Right atrium auricular region (tissue), 2 donors: ENCODE data around the gene AZU1. TPM values are rescaled to one million over a fixed set of nuclear protein-coding genes. Genes with fewer than 3 reads are reported as not detected.
A peak's percentile ranks its signal among the peaks of the same experiment; 100 is the strongest.

Experiments used
- DNase-seq: peaks from one replicate; pipeline ENCODE4 v3.0.0-alpha.2; 2019; ENCODE audit warnings: low spot score
- H3K27ac ChIP-seq, 2 donors: fragments of 200-600 bp; sonication (generic); 1 replicate in 1 of 2; 2 replicates in 1 of 2; pipeline ENCODE4 v1.5.1; 2016 to 2019
- H3K27me3 ChIP-seq, 2 donors: fragments of 200-600 bp; sonication (generic); one replicate each; pipeline versions ENCODE4 v1.5.1 to v1.6.0; 2017 to 2019
- H3K36me3 ChIP-seq: fragments of 200-600 bp; sonication (generic); one replicate; pipeline ENCODE4 v1.5.1; 2016
- H3K4me1 ChIP-seq, 2 donors: fragments of 200-600 bp; sonication (generic); one replicate each; pipeline versions ENCODE4 v1.5.1 to v1.6.0; 2017 to 2019
- H3K4me3 ChIP-seq, 2 donors: fragments of 200-600 bp; sonication (generic); 1 replicate in 1 of 2; 2 replicates in 1 of 2; pipeline ENCODE4 v1.5.1; 2017 to 2019; ENCODE audit warnings: mild to moderate bottlenecking in 1 of 2, moderate library complexity in 1 of 2
- H3K9me3 ChIP-seq, 2 donors: fragments of 200-600 bp; sonication (generic); one replicate each; pipeline ENCODE4 v1.5.1; 2019
- total RNA-seq, 2 donors: library from RNA; depleted of rRNA; stranded (reverse); fragments of >200 nt; gene quantifications; one replicate each; pipeline ENCODE4 v1.1.0, GENCODE V29; 2016
- TF ChIP-seq, protein P1 (sequence below), 2 donors: fragments of 200-600 bp; sonication (generic); IDR thresholded peaks; one replicate each; pipeline ENCODE4 v1.5.1; 2019; ENCODE audit warnings: antibody characterized with exemption in 2 of 2

Gene AZU1
- total RNA-seq, 2 donors from 2014 or later, result not detected

DNA sequence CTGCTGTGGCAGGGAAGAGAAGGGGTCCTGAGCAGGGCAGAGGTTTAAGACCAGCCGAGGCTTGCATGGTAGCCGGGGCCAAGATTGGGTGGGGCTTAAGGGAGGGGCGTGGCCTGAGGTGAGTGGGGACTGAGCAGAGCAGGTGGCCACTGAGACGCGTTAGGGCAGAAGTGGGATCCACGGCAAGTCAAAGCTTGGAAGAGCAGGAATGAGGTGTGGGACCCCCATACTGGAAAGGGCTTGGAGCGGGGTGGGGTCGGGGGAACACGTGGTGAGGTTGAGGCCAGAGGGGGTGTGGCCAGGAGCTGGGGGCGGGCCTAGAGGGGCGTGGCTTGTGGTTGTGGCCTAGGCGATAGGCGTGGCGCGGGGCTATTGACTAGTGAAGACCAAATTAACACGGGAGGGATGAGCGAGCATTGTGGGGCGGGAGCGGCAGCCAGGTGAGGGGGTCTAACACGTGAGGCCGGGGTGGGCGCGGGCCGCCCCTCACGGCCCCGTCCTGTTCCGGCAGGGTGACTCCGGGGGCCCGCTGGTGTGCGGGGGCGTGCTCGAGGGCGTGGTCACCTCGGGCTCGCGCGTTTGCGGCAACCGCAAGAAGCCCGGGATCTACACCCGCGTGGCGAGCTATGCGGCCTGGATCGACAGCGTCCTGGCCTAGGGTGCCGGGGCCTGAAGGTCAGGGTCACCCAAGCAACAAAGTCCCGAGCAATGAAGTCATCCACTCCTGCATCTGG is 35.1 kb downstream of the AZU1 start:
- Histone ChIP-seq H3K4me1 (peaks cover 0 to 34% of the 10 kb centered on the region in 2 donors), H3K27me3 (peaks cover 0 to 6% of the 10 kb centered on the region in 2 donors), H3K4me3 (peak overlapping the region in 1 of 2 donors; percentile 15), H3K9me3 (no peaks in the 10 kb centered on the region), H3K36me3 (peaks cover 4% of the 10 kb centered on the region), H3K27ac (no peak overlapping the region)
- DNase-seq, result no peak
- TF ChIP-seq, protein P1, sequence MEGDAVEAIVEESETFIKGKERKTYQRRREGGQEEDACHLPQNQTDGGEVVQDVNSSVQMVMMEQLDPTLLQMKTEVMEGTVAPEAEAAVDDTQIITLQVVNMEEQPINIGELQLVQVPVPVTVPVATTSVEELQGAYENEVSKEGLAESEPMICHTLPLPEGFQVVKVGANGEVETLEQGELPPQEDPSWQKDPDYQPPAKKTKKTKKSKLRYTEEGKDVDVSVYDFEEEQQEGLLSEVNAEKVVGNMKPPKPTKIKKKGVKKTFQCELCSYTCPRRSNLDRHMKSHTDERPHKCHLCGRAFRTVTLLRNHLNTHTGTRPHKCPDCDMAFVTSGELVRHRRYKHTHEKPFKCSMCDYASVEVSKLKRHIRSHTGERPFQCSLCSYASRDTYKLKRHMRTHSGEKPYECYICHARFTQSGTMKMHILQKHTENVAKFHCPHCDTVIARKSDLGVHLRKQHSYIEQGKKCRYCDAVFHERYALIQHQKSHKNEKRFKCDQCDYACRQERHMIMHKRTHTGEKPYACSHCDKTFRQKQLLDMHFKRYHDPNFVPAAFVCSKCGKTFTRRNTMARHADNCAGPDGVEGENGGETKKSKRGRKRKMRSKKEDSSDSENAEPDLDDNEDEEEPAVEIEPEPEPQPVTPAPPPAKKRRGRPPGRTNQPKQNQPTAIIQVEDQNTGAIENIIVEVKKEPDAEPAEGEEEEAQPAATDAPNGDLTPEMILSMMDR (IDR thresholded peaks at IDR 0.05), result no peak

DNA sequence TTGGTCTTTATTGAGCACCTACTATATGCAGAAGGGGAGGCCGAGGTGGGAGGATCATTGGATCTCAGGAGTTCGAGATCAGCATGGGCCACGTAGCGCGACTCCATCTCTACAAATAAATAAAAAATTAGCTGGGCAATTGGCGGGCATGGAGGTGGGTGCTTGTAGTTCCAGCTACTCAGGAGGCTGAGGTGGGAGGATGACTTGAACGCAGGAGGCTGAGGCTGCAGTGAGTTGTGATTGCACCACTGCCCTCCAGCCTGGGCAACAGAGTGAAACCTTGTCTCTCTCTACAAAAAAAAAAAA is 35.6 kb downstream of the AZU1 start:
- Histone ChIP-seq H3K4me3 (no peak overlapping the region), H3K9me3 (no peaks in the 10 kb centered on the region), H3K27me3 (peaks cover 0 to 6% of the 10 kb centered on the region in 2 donors), H3K27ac (no peak overlapping the region), H3K36me3 (peaks cover 9% of the 10 kb centered on the region), H3K4me1 (peaks cover 0 to 34% of the 10 kb centered on the region in 2 donors)
- DNase-seq, result no peak
- TF ChIP-seq, protein P1 (IDR thresholded peaks at IDR 0.05), result no peak

DNA sequence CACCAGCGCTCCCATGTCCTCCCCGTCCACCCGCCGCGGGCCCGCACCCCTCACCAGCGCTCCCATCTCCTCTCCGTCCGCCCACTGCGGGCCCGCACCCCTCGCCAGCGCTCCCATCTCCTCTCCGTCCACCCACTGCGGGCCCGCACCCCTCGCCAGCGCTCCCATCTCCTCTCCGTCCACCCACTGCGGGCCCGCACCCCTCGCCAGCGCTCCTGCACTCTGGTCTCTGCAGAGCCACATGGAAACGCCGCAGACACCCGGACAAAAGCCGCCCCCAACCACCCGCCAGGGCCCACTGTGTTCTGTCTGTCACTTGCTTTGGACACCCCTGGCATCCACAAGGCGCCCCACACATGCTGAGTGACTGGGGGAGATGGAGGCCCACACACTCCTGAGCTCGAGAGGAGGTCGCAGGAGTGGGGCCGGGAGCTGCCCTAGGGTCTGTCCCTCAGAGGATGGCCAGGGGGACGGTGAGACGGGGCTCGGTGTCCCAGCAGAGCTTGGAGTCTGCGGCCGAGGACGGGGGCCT is 39.2 kb downstream of the AZU1 start:
- Histone ChIP-seq H3K27ac (no peak overlapping the region), H3K9me3 (no peaks in the 10 kb centered on the region), H3K27me3 (no peaks in the 10 kb centered on the region), H3K36me3 (peaks cover 20% of the 10 kb centered on the region), H3K4me3 (no peak overlapping the region), H3K4me1 (peaks cover 0 to 27% of the 10 kb centered on the region in 2 donors)
- TF ChIP-seq, protein P1 (IDR thresholded peaks at IDR 0.05), result no peak
- DNase-seq, result no peak

DNA sequence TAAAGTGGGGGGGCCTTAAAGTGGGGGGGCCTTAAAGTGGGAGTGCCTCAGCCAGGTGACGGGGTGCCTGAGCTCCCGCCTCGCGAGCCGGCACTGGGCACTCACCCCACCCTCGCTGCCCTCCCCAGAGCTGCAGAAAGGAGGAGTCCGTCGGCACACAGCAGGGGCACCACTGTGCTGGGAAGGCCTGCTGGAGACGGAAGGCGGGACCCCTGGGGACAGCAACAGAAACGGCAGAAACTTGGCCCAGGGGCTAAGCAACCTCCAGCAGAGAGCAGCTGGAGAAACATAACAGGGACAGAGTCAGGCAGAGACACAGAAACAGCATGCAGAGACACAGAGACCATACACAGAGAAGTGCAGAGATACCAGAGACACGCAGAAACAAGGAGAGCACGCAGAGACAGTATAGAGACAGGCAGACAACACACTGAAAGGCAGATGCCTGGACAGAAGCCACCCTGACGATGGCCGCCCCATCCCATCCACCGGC is 39.7 kb downstream of the AZU1 start:
- DNase-seq, result no peak
- no peak overlapping the region for H3K27ac ChIP-seq

DNA sequence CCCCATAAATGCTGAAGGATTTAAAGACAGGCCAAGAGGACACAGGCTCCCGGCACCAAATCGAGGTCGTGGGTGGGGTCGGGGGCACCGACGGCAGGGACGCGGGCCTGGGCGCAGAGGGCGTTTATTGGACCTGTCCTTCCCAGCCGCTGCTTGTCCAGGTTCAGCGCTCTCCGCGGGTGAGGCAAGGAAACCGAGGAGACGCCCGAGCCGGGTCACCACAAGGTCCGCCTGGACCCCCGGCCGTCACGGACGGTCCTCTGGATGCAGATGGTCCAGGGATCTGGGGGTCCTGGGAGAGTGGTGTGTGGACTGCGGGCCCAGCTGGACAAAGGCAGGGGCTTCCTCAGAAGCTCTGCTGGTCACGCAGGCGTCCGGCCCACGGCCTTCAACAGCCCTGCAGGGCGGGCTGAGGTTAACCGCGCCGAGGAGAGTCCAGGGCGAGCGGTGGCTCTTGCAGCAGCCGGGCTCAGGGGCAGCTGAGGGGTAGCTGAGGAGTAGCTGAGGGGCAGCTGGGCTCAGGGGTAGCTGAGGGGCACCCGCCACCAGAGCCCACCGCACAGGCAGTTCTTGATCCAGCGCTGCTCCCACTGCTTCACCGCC is 40.3 kb downstream of the AZU1 start:
- peaks cover 0 to 21% of the 10 kb centered on the region in 2 donors for H3K4me1 ChIP-seq
- peaks cover 20% of the 10 kb centered on the region for H3K36me3 ChIP-seq
- DNase-seq, result no peak
- H3K4me3 ChIP-seq, result no peak overlapping the region
- TF ChIP-seq, protein P1 (IDR thresholded peaks at IDR 0.05), result no peak
- H3K9me3 ChIP-seq, result no peaks in the 10 kb centered on the region
- H3K27me3 ChIP-seq, result no peaks in the 10 kb centered on the region
- H3K27ac ChIP-seq, result no peak overlapping the region

More for the DNA sequence above, 39.7 kb downstream of the AZU1 start:
- H3K9me3 ChIP-seq, result no peaks in the 10 kb centered on the region
- TF ChIP-seq, protein P1 (IDR thresholded peaks at IDR 0.05), result no peak
- H3K36me3 ChIP-seq, result peaks cover 20% of the 10 kb centered on the region
- no peak overlapping the region for H3K4me3 ChIP-seq
- H3K4me1 ChIP-seq, result peaks cover 0 to 24% of the 10 kb centered on the region in 2 donors
- H3K27me3 ChIP-seq, result no peaks in the 10 kb centered on the region
